Transverse colon (tissue), 4 donors: ENCODE data around the gene LGALS9C.
"Not testable (repeated sequence)": the region's sequence is repeated elsewhere in the genome, so short reads cannot be mapped to it uniquely, and the experiment has no call there.

ENCODE experiments used
- CTCF ChIP-seq, 5 experiments: fragments of 200-600 bp in 3 of 5; fragments of 450-650 bp in 2 of 5; sonication (generic) in 3 of 5; IDR thresholded peaks; 1 replicate in 2 of 5; 2 replicates in 3 of 5; pipeline ENCODE4 v1.5.1; 2016 to 2017; ENCODE audit warnings: antibody characterized with exemption in 5 of 5, inconsistent platforms in 3 of 5, mild to moderate bottlenecking in 2 of 5, moderate library complexity in 1 of 5
- EP300 ChIP-seq: sonication (generic); formaldehyde crosslinking; IDR thresholded peaks from one replicate; pipeline ENCODE4 v1.6.1; 2017; ENCODE audit warnings: antibody characterized with exemption, low read depth
- POLR2A ChIP-seq: fragments of 450-650 bp; IDR thresholded peaks from one replicate; pipeline ENCODE4 v1.6.1; 2016; ENCODE audit warnings: antibody characterized with exemption, mild to moderate bottlenecking, moderate library complexity
- POLR2AphosphoS5 ChIP-seq, 3 donors: sonication (generic); formaldehyde crosslinking; IDR thresholded peaks; one replicate each; pipeline ENCODE4 v1.6.1; 2016; ENCODE audit warnings: antibody characterized with exemption in 3 of 3

GRCh38 chr17:18481775-18482174, 5.2 kb downstream of the LGALS9C start:
- not testable (repeated sequence) for TF ChIP-seq CTCF (IDR thresholded peaks at IDR 0.05); POLR2AphosphoS5 (IDR thresholded peaks at IDR 0.05); POLR2A; EP300
